NOMO-1 (cell line): Measurements from ENCODE around the gene ZNF837.
A peak's percentile ranks its signal among the peaks of the same experiment; 100 is the strongest.

ENCODE experiments used
- DNase-seq, 2 experiments: peaks; one replicate each; lab custom pipeline; 2025; ENCODE audit not compliant: unreplicated experiment in 2 of 2; lab: John Stamatoyannopoulos, UW

Gene ZNF837

GRCh38 chr19:58372311-58373133 lies 8.3 kb downstream of the ZNF837 start:
- DNase-seq = no peak

GRCh38 chr19:58368561-58369360 lies 12.1 kb downstream of the ZNF837 start:
- no peak for DNase-seq

DNA sequence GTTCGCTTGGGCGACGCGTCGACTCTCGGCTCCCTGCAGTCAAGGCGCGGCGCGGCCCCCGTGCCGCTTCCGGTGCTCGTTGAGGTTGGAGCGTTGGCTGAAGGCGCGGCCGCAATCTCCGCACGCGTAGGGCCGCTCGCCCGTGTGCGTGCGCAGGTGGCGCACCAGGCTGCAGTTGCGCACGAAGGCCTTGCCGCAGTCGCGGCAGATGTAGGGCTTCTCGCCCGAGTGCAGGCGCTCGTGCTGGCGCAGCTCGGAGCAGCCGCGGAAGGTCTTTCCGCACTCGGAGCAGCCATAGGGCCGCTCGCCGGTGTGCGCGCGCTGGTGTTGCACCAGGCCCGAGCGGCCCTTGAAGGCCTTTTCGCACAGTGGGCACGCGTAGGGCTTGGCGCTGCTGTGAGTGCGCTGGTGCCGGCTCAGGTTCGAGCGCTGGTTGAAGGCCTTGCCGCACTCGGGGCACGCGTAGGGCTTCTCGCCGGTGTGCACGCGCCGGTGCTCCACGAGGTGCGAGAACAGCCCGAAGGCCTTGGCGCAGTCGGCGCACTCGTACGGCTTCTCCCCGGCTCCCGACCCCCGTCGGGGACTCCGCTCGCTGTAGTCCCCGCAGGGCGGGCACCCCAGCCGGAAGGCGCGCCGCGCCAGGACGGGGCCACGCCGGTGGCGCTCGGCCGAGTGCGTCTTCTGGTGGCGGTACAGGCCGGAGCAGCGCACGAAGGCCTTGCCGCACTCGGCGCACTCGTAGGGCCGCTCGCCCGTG lies 13.0 kb downstream of the ZNF837 start:
- no peak for DNase-seq

DNA sequence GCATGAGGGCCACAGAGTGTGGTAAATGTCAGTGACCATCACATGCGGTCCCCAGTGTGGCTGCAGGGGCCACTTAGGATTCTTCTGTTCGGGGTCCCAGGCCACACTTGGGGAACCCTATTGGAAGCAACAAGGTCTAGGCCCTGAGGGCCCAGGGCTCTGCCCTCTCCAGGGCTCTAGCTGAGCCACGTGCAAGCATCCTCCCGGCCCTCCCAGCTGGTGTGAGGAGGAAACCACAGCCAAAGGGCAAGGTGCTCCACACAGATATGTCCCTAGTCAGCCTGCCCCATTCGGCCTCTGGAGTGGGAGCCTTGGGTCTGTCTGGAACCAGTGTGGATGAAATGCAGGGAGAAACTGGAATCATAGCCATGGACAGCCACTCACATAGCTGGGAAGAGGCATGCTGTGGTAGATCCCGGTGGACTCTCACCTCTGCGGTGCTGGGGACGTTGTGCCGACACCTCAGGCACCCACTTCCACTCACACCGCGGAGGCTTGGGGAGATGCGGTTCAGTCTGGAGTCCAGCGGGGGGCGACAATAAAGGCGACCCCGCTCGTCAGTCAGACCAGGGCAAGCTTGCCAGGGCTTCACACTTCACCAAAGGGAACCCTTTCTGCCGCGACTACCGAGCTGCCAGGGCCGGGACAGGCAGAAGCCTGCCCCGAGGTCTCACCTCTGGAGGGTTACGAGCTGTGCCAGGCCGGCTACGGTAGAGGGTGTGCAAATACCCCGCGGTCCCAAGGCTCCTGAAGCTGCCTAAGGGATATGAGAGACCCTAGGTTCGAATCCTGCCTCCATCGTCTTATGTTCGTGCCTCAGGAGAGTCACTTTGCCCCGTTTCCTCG lies 14.0 kb downstream of the ZNF837 start:
- no peak for DNase-seq

- peak; percentile 90 to 95 for DNase-seq
Observed at GRCh38 chr19:58364146-58364545, 16.7 kb downstream of the ZNF837 start.

DNA sequence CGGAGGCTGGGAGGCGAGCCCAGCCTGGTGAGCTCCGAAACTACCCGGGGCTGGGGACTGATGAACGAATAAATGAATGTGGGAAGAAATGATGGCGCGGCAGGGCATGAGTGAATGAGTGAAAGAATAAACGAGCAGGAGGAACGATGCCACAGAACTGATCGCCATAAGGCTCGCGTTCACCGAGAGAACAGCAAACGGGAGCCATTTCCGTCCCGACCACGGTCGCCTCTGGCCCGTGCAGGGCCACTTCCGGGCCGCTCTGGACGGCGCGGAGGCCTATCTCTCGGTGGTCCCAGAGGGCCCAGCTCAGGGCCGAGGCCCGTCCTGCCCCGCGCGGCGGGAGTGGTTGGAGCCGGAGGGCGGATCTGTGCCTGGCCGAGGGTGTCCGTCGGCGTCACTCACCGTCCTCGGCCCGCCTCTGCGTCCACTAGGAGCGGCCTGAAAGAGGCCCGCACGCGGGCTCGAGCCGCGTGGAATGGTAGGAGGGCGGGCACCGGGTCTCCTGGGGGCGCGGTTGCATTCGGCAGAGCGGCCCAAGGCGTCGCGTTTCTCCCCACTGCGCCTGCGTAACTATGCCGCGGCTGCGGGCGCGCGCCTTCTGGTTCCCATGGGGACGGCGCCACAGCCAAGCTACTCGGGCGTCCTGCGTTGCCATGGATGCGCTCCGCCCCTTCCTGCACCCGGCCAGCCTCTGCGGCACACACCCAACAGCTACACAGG lies 18.4 kb downstream of the ZNF837 start, which contains the start of gene ZNF497:
TSS of gene ZNF497 (minus strand) at position 480 of the 723 bp plus-strand sequence. CDS start 5,116 bp downstream, outside the sequence.
- peak; percentile 93 to 96 for DNase-seq

- DNase-seq = peak in 1 of 2 experiments; percentile 50
Observed at GRCh38 chr19:58361900-58362271, 18.9 kb downstream of the ZNF837 start.

- DNase-seq = no peak
Observed at GRCh38 chr19:58357481-58358145, 23.2 kb downstream of the ZNF837 start.

GRCh38 chr19:58356766-58357480 lies 23.9 kb downstream of the ZNF837 start:
- DNase-seq = no peak

DNA sequence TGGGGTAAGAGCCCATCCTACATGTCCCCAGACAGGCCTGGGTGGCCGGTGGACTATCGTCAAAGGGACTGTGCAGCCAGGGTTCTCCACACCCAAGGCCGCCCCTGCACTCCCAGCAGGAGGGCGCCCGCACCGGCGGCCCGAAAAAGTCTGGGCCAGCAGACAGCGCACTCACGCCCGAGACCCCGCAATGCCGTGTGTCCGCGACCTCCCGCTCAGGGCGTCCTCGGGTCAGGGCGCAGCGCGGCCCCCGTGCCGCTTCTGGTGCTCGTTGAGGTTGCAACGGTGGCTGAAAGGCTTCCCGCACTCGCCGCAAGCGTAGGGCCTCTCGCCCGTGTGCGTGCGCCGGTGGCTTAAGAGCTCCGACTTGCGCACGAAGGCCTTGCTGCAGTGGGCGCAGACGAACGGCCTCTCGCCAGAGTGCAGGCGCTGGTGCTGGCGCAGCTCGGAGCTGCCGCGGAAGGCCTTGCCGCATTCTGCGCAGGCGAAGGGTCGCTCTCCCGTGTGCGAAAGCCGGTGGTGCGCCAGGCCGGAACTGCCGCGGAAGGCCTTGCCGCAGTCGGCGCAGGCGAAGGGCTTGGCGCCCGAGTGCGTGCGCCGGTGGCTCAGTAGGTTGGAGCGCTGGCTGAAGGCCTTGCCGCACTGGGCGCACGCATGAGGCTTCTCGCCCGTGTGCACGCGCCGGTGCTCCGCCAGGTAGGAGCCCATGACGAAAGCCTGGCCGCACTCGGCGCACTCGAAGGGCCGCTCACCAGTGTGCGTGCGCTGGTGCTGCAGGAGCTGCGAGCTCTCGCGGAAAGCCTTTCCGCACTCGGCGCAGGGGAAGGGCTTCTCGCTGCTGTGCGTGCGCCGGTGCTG lies 24.7 kb downstream of the ZNF837 start:
- no peak for DNase-seq

- no peak for DNase-seq
Observed at GRCh38 chr19:58355215-58355796, 25.5 kb downstream of the ZNF837 start.

- DNase-seq = no peak
Observed at GRCh38 chr19:58354478-58355030, 26.3 kb downstream of the ZNF837 start.

DNA sequence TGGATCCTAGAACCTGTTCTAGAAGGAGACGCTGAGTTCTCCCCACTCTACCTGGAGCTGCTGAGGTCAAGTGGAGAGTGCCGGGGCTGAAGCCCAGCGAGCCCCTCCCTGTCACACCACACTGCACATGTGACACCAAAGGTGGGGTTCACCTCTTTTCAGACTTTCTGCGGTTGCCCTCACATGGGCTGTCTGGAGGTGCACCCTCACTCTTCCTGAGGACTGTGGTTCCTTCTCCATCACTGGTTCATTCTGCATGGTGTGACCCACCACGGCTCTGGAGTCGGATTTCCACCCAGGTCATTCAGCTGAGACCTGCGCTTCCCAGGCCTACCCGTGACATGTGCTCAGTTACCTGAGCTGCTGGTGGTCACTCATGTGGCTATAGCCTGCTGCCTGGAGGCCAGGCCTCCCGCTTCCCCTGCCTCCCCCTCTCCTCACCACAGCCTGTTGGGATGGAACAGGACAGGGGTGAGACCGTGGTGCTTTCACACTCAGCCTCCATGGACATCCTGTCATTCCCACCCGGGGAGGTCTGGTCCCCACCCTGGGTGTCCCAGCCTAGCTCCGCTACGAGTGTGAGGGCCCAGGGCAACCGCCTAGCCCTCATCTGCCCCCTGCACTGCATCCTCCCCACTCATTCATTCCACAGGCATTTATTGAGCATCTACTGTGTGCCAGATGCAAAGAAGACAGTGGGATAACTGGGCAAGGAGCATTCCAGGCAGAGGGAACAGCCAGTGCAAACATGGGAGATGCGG lies 26.9 kb downstream of the ZNF837 start:
- DNase-seq = no peak

- DNase-seq = no peak
Observed at GRCh38 chr19:58352760-58353671, 27.8 kb downstream of the ZNF837 start, which contains the start of gene A1BG. TSS of gene A1BG (minus strand) at chr19:58353492. CDS start at chr19:58353437, 55 bp downstream.
